Measurements from ENCODE around the gene DDX39B. TPM values are rescaled to one million over a fixed set of nuclear protein-coding genes. Genes with fewer than 3 reads are reported as not detected.

Gene DDX39B
- total and polyA plus RNA-seq, 2 donors (not counting 3 experiments of a cell fraction or from before 2014, with no cell fraction given) = 453 to 766 TPM

GRCh38 chr6:31541059-31541657 is 645 bp downstream of the DDX39B start:
- no peaks in the 10 kb centered on the region for H3K9me3 ChIP-seq (replicated peaks; ENCODE audit: control insufficient read depth, insufficient read depth, low read length)
- FAIRE-seq (peak; percentile 59), DNase-seq (ENCODE audit: low read depth, low spot score) (no peak)
- no peaks in the 10 kb centered on the region for H3K9me1 ChIP-seq (replicated peaks; ENCODE audit: control insufficient read depth, extremely low read depth, insufficient read depth, low read length)
- BruUV-seq (replicated peaks) = TSS peak; percentile 65
- H3K4me3 ChIP-seq (replicated peaks in 1 of 3; ENCODE audit: insufficient read depth in 1 of 3, low read depth in 1 of 3, low read length in 3 of 3) = peak overlapping the region; percentile 59 to 95 (median 80)
- peaks cover 53% of the 10 kb centered on the region for H3K79me2 ChIP-seq (ENCODE audit: control insufficient read depth, insufficient read depth, low read length)
- peaks cover 7% of the 10 kb centered on the region for H4K20me1 ChIP-seq (replicated peaks; ENCODE audit: control insufficient read depth, extremely low read depth, insufficient read depth, low read length)
- H3K4me2 ChIP-seq (ENCODE audit: insufficient read depth, low read length) = peak overlapping the region; percentile 92
- dilution Hi-C loops (cut with MboI; ENCODE audit: extremely low pct_ligation_motif_present, low sequenced_read_pairs) = no loop called here
- peak overlapping the region; percentile 85 for H3K27ac ChIP-seq (ENCODE audit: insufficient read depth, low read depth, low read length)
- intact Hi-C loops (cut with micrococcal nuclease) = loop anchor here (10.0 kb wide), 1 partner anchor 194 kb away; the partner anchor contains the start of gene CLIC1
- no peaks in the 10 kb centered on the region for H3K27me3 ChIP-seq (ENCODE audit: control insufficient read depth in 2 of 2, insufficient read depth in 2 of 2, low read length in 2 of 2)
- peaks cover 27% of the 10 kb centered on the region for H3K4me1 ChIP-seq (ENCODE audit: control insufficient read depth, extremely low read depth, insufficient read depth, low read length)
- TF ChIP-seq EZH2 (IDR thresholded peaks at IDR 0.05; ENCODE audit: borderline replicate concordance, low read depth, low read length, severe bottlenecking) = no peak
- TF ChIP-seq MYC (IDR thresholded peaks at IDR 0.05; ENCODE audit: low read depth, low read length) = no peak
- no peak for TF ChIP-seq POLR2A (IDR thresholded peaks at IDR 0.05; ENCODE audit: low read depth, low read length)
- no peak for TF ChIP-seq POLR2AphosphoS5 (IDR thresholded peaks at IDR 0.05; ENCODE audit: insufficient read depth, low read depth, low read length)
- no peak for TF ChIP-seq MAX (IDR thresholded peaks at IDR 0.05; ENCODE audit: insufficient read depth, insufficient read length)
- no peak for TF ChIP-seq FOS (IDR thresholded peaks at IDR 0.05; ENCODE audit: borderline replicate concordance, insufficient read depth, low read length)
- TF ChIP-seq GATA2 (IDR thresholded peaks at IDR 0.05; ENCODE audit: insufficient read depth, insufficient read length, low read depth, low read length) = no peak
- TF ChIP-seq CTCF (IDR thresholded peaks at IDR 0.05; ENCODE audit: extremely low read depth in 1 of 2, insufficient read depth in 1 of 2, low read depth in 1 of 2, low read length in 2 of 2) = no peak
- CTCF ChIA-PET = interaction anchor here (0.8 to 31.0 kb wide), 10 partner anchors 10 to 119 kb away, joined by 3 to 1517 read pairs (median 4); partner anchors contain the start of genes C6orf47, LST1, LTB and NCR3
- H2AFZ ChIP-seq (ENCODE audit: low read depth, low read length) = no peak overlapping the region
- H3K36me3 ChIP-seq (ENCODE audit: control insufficient read depth in 2 of 2, extremely low read depth in 1 of 2, insufficient read depth in 2 of 2, low read length in 2 of 2) = peaks cover 17 to 30% of the 10 kb centered on the region in 2 experiments
- POLR2A ChIA-PET = interaction anchor here (0.8 to 1.2 kb wide), 7 partner anchors 8 to 1431 kb away, joined by 3 to 6 read pairs (median 4); partner anchors contain the start of gene MCCD1
- peak overlapping the region; percentile 98 for H3K9ac ChIP-seq (replicated peaks; ENCODE audit: extremely low read depth, insufficient read depth, low read length)

All from endothelial cell of umbilical vein (primary cell).